Measurements from ENCODE around the gene SBNO2.

Gene SBNO2

GRCh38 chr19:1069009-1069779 is 104.9 kb downstream of the SBNO2 start:
- no peak for DNase-seq

- no peak for DNase-seq
Observed at GRCh38 chr19:1068009-1069001, 105.8 kb downstream of the SBNO2 start.

GRCh38 chr19:1067341-1067957 is 106.6 kb downstream of the SBNO2 start:
- DNase-seq: no peak

GRCh38 chr19:1066748-1067340 is 107.2 kb downstream of the SBNO2 start, which contains the start of gene ARHGAP45:
ARHGAP45 (plus strand) TSS chr19:1067167; CDS start chr19:1067406, 239 bp downstream.
- DNase-seq: no peak

GRCh38 chr19:1066251-1066747 is 107.8 kb downstream of the SBNO2 start:
- DNase-seq: no peak

- DNase-seq: no peak
Observed at GRCh38 chr19:1065606-1066109, 108.4 kb downstream of the SBNO2 start.

- DNase-seq: peak; percentile 66
Observed at GRCh38 chr19:1064661-1065605, 109.1 kb downstream of the SBNO2 start.

GRCh38 chr19:1063909-1064660 is 110.0 kb downstream of the SBNO2 start:
- DNase-seq: no peak

- DNase-seq: no peak
Observed at GRCh38 chr19:1063030-1063908, 110.8 kb downstream of the SBNO2 start.

- DNase-seq: no peak
Observed at GRCh38 chr19:1062387-1063029, 111.6 kb downstream of the SBNO2 start.

- DNase-seq: no peak
Observed at GRCh38 chr19:1061987-1062386, 112.1 kb downstream of the SBNO2 start.

GRCh38 chr19:1060689-1061088 is 113.4 kb downstream of the SBNO2 start:
- DNase-seq: no peak

GRCh38 chr19:1058112-1058511 is 116.0 kb downstream of the SBNO2 start:
- DNase-seq: no peak
